Stimulated activated CD4-positive, alpha-beta T cell treated with anti-CD3 and anti-CD28 coated beads, TNF-alpha, amount 100 ng/mL, for 24 hours (primary cell): ENCODE measurements around the gene MIS12.

ENCODE experiments used
- DNase-seq, 3 experiments: peaks; one replicate each; pipeline ENCODE4 v3.0.0-alpha.2; 2020; ENCODE audit warnings: low read depth in 3 of 3

MIS12 gene

GRCh38 chr17:5486206-5487124, at the start of gene MIS12:
Gene MIS12, plus strand, starts transcription at chr17:5486566. Its CDS starts 2,297 bp downstream, at chr17:5488863.
- peak; percentile 91 to 98 (median 97) for DNase-seq

GRCh38 chr17:5437721-5438317, 48.5 kb upstream of the MIS12 start:
- no peak for DNase-seq

- peak; percentile 83 to 90 (median 85) for DNase-seq
These were observed 47.5 kb upstream of the MIS12 start, which contains the start of gene C1QBP for GRCh38 chr17:5438716-5439445. Gene C1QBP, minus strand, starts transcription at chr17:5439155. Its CDS starts 82 bp downstream, at chr17:5439073.

GRCh38 chr17:5439446-5439764, 47.0 kb upstream of the MIS12 start:
- no peak for DNase-seq

- no peak for DNase-seq
These were observed 42.6 kb upstream of the MIS12 start for GRCh38 chr17:5443728-5444127.

- no peak for DNase-seq
These were observed 42.2 kb upstream of the MIS12 start for GRCh38 chr17:5444209-5444608.

- DNase-seq: no peak
These were observed 39.6 kb upstream of the MIS12 start for GRCh38 chr17:5446786-5447185.

GRCh38 chr17:5464717-5465507, 21.5 kb upstream of the MIS12 start:
- DNase-seq: no peak

GRCh38 chr17:5466295-5466694, 20.1 kb upstream of the MIS12 start:
- no peak for DNase-seq

GRCh38 chr17:5467416-5467815, 18.9 kb upstream of the MIS12 start:
- DNase-seq: no peak

- DNase-seq: peak; percentile 6 to 14 (median 7)
These were observed 18.3 kb upstream of the MIS12 start for GRCh38 chr17:5468075-5468473.

- no peak for DNase-seq
These were observed 13.9 kb upstream of the MIS12 start for GRCh38 chr17:5472511-5472910.

GRCh38 chr17:5473906-5474305, 12.5 kb upstream of the MIS12 start:
- no peak for DNase-seq

- DNase-seq: no peak
These were observed 7.4 kb upstream of the MIS12 start for GRCh38 chr17:5478992-5479391.

GRCh38 chr17:5480962-5481361, 5.4 kb upstream of the MIS12 start:
- no peak for DNase-seq

GRCh38 chr17:5481451-5481850, 4.9 kb upstream of the MIS12 start:
- DNase-seq: no peak

GRCh38 chr17:5485270-5486205, 828 bp upstream of the MIS12 start, which contains the start of gene DERL2:
Gene DERL2, minus strand, starts transcription at chr17:5486178. Its CDS starts 17 bp downstream, at chr17:5486161.
- no peak for DNase-seq

GRCh38 chr17:5488752-5489151, 2.4 kb downstream of the MIS12 start:
- no peak for DNase-seq

- DNase-seq: no peak
These were observed 6.6 kb downstream of the MIS12 start for GRCh38 chr17:5492970-5493369.

- no peak for DNase-seq
These were observed 13.3 kb downstream of the MIS12 start for GRCh38 chr17:5499476-5500231.
